Mesendoderm (in vitro differentiated cells): ENCODE results near the gene RPS6KA4.

Experiments used
- DNase-seq: peaks from one replicate; pipeline ENCODE4 v3.0.0; 2013
- H2AK5ac ChIP-seq: 2 replicates; pipeline ENCODE4 v1.6.1; 2013; ENCODE audit warnings: low read length, inconsistent platforms
- H2BK120ac ChIP-seq: 2 replicates; pipeline ENCODE4 v1.6.1; 2013; ENCODE audit warnings: low read depth, mild to moderate bottlenecking, low read length, moderate library complexity, mixed read lengths
- H2BK15ac ChIP-seq: replicated peaks from 2 replicates; pipeline ENCODE4 v1.6.1; 2013; ENCODE audit warnings: low read depth, mild to moderate bottlenecking, moderate library complexity
- H2BK5ac ChIP-seq: 2 replicates; pipeline ENCODE4 v1.6.1; 2013; ENCODE audit warnings: low read length, inconsistent platforms
- H3K18ac ChIP-seq: 2 replicates; pipeline ENCODE4 v1.6.1; 2013; ENCODE audit warnings: mild to moderate bottlenecking, low read length, mixed read lengths
- H3K23ac ChIP-seq: one replicate; pipeline ENCODE4 v1.6.1; 2013; ENCODE audit warnings: low read length
- H3K27ac ChIP-seq: 2 replicates; pipeline ENCODE4 v1.5.1; 2013; ENCODE audit warnings: low read depth, mild to moderate bottlenecking, inconsistent platforms, low read length, moderate library complexity
- H3K27me3 ChIP-seq: 2 replicates; pipeline ENCODE4 v1.6.1; 2013; ENCODE audit warnings: low read length, control low read depth, mild to moderate bottlenecking, inconsistent platforms; ENCODE audit not compliant: insufficient read depth, poor library complexity
- H3K36me3 ChIP-seq: 2 replicates; pipeline ENCODE4 v1.6.1; 2013; ENCODE audit warnings: low read length, inconsistent platforms; ENCODE audit not compliant: control insufficient read depth, insufficient read depth
- H3K4ac ChIP-seq: one replicate; pipeline ENCODE4 v1.6.1; 2013; ENCODE audit warnings: low read depth, mild to moderate bottlenecking, low read length, moderate library complexity
- H3K4me1 ChIP-seq: 2 replicates; pipeline ENCODE4 v1.6.1; 2013; ENCODE audit warnings: low read depth, low read length, inconsistent platforms; ENCODE audit not compliant: control insufficient read depth
- H3K4me2 ChIP-seq: 2 replicates; pipeline ENCODE4 v1.6.1; 2013; ENCODE audit warnings: low read length
- H3K4me3 ChIP-seq: 2 replicates; pipeline ENCODE4 v1.5.1; 2013; ENCODE audit warnings: mild to moderate bottlenecking, low read length
- H3K56ac ChIP-seq: one replicate; pipeline ENCODE4 v1.6.1; 2013; ENCODE audit warnings: low read length
- H3K79me1 ChIP-seq: 2 replicates; pipeline ENCODE4 v1.6.1; 2013; ENCODE audit warnings: low read length, inconsistent platforms
- H3K79me2 ChIP-seq: 2 replicates; pipeline ENCODE4 v1.6.1; 2013; ENCODE audit warnings: mild to moderate bottlenecking, low read length; ENCODE audit not compliant: control insufficient read depth, insufficient read depth
- H3K9ac ChIP-seq: 2 replicates; pipeline ENCODE4 v1.6.1; 2013; ENCODE audit warnings: low read length, inconsistent platforms
- H4K5ac ChIP-seq: one replicate; pipeline ENCODE4 v1.6.1; 2013; ENCODE audit warnings: low read length
- H4K8ac ChIP-seq: one replicate; pipeline ENCODE4 v1.6.1; 2013; ENCODE audit warnings: low read depth, mild to moderate bottlenecking, control low read depth, low read length, moderate library complexity
- WGBS: extraction: QIAGEN DNeasy Blood & Tissue Kit; methylation state at CpG from one replicate; pipeline ENCODE4 v1.1.7; 2013; ENCODE audit warnings: low lambda C conversion rate, missing lambda C conversion rate; ENCODE audit not compliant: insufficient coverage; ENCODE audit errors: extremely low coverage; 5-methylcytosine and 5-hydroxymethylcytosine counted together

RPS6KA4 gene

DNA sequence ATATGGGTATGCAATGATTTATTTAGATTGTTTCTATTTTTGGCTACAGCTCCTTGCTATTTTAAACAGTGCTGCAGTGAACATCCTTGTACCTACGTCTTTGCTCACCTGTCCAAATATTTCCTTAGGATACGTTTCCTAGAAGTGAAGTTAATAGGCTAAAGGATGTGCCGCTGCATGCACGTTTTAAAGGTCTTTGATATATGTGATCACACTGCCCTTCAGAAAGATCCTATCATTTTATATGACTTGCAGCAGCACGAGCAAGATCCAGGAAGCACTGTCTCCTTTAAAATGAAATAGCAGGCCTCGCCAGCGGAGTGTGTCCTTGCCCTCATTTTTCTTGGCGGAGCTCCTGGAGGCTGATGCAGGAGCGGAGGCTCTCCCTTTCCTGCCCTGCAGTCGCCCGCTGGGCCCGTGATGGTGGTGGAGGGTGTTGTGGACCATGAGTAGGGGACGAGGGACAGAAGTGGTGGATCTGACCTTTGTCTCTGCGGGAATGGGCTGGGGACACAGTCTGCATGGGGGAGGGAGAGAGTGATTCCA, 19.4 kb downstream of the RPS6KA4 start:
- Histone ChIP-seq H3K4ac (no peak overlapping the region), H2BK15ac (no peak overlapping the region), H3K79me2 (no peaks in the 10 kb centered on the region), H3K27me3 (no peaks in the 10 kb centered on the region), H4K8ac (no peak overlapping the region), H3K27ac (no peak overlapping the region), H2BK5ac (no peak overlapping the region), H4K5ac (no peak overlapping the region), H3K4me3 (no peak overlapping the region), H2AK5ac (no peak overlapping the region), H3K9ac (no peak overlapping the region), H3K36me3 (no peaks in the 10 kb centered on the region), H3K23ac (no peak overlapping the region), H3K79me1 (no peaks in the 10 kb centered on the region), H3K18ac (no peak overlapping the region), H3K4me1 (peaks cover 6% of the 10 kb centered on the region), H3K4me2 (no peak overlapping the region), H2BK120ac (no peak overlapping the region), H3K56ac (no peak overlapping the region)
- no CpG with 5 or more reads among the region's 14 CpGs for WGBS
- no peak for DNase-seq

DNA sequence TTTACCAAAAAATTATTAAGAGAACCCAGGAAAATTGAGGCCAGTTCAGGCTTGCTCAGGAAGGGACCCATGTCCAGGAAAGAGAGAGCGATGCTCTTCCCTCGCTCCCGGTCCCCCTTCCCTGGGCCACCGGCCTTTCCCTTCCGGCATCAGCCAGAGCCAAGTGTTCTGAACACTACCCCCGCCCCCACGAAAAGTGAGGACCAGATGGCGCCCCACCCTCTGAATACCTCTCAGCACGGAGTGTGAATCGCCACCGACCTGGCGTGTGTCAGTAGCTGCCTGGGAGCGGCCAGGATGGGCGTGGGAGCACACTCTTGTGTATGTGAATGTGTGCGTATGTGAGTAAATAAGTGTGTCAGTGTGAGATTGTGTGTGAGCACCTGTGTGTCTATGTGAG, 20.2 kb downstream of the RPS6KA4 start:
- Histone ChIP-seq H3K4ac (no peak overlapping the region), H2AK5ac (no peak overlapping the region), H3K9ac (no peak overlapping the region), H3K27me3 (no peaks in the 10 kb centered on the region), H3K56ac (no peak overlapping the region), H4K5ac (no peak overlapping the region), H3K79me2 (no peaks in the 10 kb centered on the region), H3K27ac (no peak overlapping the region), H3K79me1 (no peaks in the 10 kb centered on the region), H3K4me3 (no peak overlapping the region), H4K8ac (no peak overlapping the region), H2BK5ac (no peak overlapping the region), H3K23ac (no peak overlapping the region), H3K4me1 (peaks cover 6% of the 10 kb centered on the region), H2BK15ac (no peak overlapping the region), H3K36me3 (no peaks in the 10 kb centered on the region), H3K4me2 (no peak overlapping the region), H2BK120ac (no peak overlapping the region), H3K18ac (no peak overlapping the region)
- no peak for DNase-seq
- WGBS: no CpG with 5 or more reads among the region's 15 CpGs

DNA sequence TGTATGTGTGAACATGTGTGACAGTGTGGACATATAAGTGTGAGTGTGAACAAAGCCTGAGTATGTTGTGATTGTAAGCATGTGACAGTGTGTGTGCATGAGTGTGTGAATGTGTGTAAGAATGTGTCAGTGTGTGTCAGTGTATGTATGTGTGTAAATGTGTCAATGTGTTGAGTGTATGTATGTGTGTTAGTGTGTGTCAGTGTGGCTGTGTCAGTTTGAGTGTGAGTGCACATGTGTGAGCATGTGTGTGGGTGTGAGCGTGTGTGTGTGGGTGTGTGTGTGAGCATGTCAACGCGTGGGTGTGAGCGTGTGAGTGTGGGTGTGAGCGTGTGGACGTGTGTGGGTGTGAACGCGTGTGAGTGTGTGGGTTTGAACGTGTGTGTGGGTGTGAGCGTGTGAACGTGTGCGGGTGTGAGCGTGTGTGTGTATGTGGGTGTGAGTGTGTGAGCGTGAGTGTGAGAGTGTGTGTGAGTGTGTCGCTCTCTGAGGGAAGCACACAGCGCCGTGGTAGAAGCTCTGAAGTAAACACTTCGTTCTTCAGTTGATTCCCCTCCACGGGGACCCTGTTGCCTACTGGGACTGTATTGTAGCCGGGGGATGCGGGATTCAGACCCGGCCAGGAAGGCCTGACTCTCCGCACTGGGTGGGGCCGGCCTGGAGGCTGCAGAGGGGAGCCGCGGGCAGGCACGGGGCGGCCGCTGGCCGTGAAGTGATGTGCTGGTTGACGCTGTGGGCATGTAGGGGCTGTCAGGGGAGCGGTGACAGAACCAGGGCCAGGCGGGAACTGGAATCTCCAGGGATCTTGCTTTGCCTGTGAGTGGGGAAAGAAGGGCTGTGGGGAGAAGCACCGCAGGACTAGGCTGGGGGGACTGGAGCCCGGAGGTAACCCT, 21.1 kb downstream of the RPS6KA4 start:
- H2AK5ac ChIP-seq: no peak overlapping the region
- no peak overlapping the region for H3K9ac ChIP-seq
- no peak for DNase-seq
- no peaks in the 10 kb centered on the region for H3K79me1 ChIP-seq
- H3K4me1 ChIP-seq: peaks cover 6% of the 10 kb centered on the region
- H2BK5ac ChIP-seq: no peak overlapping the region
- no peak overlapping the region for H3K18ac ChIP-seq
- no peak overlapping the region for H3K4me3 ChIP-seq
- no peak overlapping the region for H3K4me2 ChIP-seq
- peak overlapping the region; percentile 34 for H3K56ac ChIP-seq
- no peak overlapping the region for H4K5ac ChIP-seq
- H3K4ac ChIP-seq: no peak overlapping the region
- no peak overlapping the region for H3K27ac ChIP-seq
- no peaks in the 10 kb centered on the region for H3K79me2 ChIP-seq
- WGBS: 100% methylated on average over 11 of the region's 35 CpGs
- H3K27me3 ChIP-seq: no peaks in the 10 kb centered on the region
- H4K8ac ChIP-seq: no peak overlapping the region
- H2BK120ac ChIP-seq: no peak overlapping the region
- no peak overlapping the region for H2BK15ac ChIP-seq
- no peaks in the 10 kb centered on the region for H3K36me3 ChIP-seq
- no peak overlapping the region for H3K23ac ChIP-seq

DNA sequence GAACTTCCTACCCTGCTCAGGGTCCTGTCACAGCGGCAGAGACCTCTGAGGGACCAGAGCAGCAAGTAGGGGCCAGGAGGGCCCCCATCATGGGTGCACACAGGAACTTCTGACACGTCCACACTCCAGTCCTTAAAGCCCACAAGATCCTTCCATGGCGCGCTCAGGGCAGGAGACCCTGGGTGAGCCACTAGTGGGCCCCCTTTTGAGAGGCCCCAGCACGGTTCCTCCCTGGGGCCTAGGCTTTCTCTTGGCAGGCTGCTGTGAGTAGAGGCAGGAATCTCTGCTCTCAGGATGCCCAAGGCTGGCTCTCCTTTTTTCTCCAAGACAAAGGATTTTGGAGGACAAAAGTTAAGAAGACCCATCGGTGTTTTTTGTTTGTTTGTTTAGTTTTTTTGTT, 22.4 kb downstream of the RPS6KA4 start:
- DNase-seq: no peak
- Histone ChIP-seq H3K4me2 (no peak overlapping the region), H2BK5ac (no peak overlapping the region), H2AK5ac (no peak overlapping the region), H2BK120ac (no peak overlapping the region), H2BK15ac (no peak overlapping the region), H3K36me3 (no peaks in the 10 kb centered on the region), H3K27me3 (no peaks in the 10 kb centered on the region), H3K23ac (no peak overlapping the region), H4K5ac (no peak overlapping the region), H4K8ac (no peak overlapping the region), H3K18ac (no peak overlapping the region), H3K4ac (no peak overlapping the region), H3K4me1 (peaks cover 6% of the 10 kb centered on the region), H3K27ac (no peak overlapping the region), H3K79me1 (no peaks in the 10 kb centered on the region), H3K56ac (no peak overlapping the region), H3K4me3 (no peak overlapping the region), H3K79me2 (no peaks in the 10 kb centered on the region), H3K9ac (no peak overlapping the region)
- no CpG with 5 or more reads among the region's 6 CpGs for WGBS

DNA sequence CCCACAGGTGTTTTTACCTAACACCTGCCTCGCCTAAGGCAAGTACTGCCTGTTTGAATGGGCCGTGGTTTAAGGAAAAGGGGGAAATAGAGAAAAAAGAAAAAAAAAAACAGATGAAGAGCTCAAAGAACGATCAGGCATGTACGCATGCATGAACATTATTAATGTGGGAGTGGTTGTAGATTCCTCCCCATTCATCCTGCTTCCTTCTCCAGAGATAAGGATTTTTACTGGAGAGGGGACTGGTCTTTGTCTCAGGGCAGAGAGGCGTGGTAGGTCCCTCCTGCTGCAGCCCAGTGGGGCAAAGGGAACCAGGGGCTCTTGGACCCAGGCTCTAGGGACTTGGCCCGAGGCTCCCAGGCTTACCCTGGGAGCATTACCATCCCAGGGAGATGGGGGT, 23.1 kb downstream of the RPS6KA4 start:
- Histone ChIP-seq H2BK5ac (no peak overlapping the region), H3K4me1 (peaks cover 6% of the 10 kb centered on the region), H3K9ac (no peak overlapping the region), H3K18ac (no peak overlapping the region), H3K23ac (no peak overlapping the region), H3K27ac (no peak overlapping the region), H3K27me3 (no peaks in the 10 kb centered on the region), H3K79me1 (no peaks in the 10 kb centered on the region), H4K5ac (no peak overlapping the region), H3K4me2 (no peak overlapping the region), H3K4me3 (no peak overlapping the region), H3K36me3 (no peaks in the 10 kb centered on the region), H3K4ac (no peak overlapping the region), H2BK15ac (no peak overlapping the region), H4K8ac (no peak overlapping the region), H2AK5ac (no peak overlapping the region), H3K56ac (no peak overlapping the region), H3K79me2 (no peaks in the 10 kb centered on the region), H2BK120ac (no peak overlapping the region)
- no peak for DNase-seq
- no CpG with 5 or more reads among the region's 6 CpGs for whole genome bisulfite sequencing
